ENCODE results near the gene PRR5. TPM values are rescaled to one million over a fixed set of nuclear protein-coding genes. Genes with fewer than 3 reads are reported as not detected.
"Not testable (repeated sequence)": the region's sequence is repeated elsewhere in the genome, so short reads cannot be mapped to it uniquely, and the experiment has no call there.

The PRR5 gene
- total and polyA plus RNA-seq, 2 of the 13 experiments (the other 11 are each of a cell fraction or from before 2014, with no cell fraction given) = 11.6 to 27.5 TPM

GRCh38 chr22:44678556-44679305 is 23.3 kb upstream of the PRR5 start (continued):
- TF ChIP-seq GLI4 (CRISPR knock-in tag; IDR thresholded peaks at IDR 0.05; ENCODE audit: borderline replicate concordance) (no peak), ZNF160 (CRISPR knock-in tag; IDR thresholded peaks at IDR 0.05) (no peak), MAFF (IDR thresholded peaks at IDR 0.05; ENCODE audit: low read depth, low read length) (peak; percentile 28), MAFK (conservative IDR thresholded peaks at IDR 0.05 in 1 of 2, IDR thresholded peaks at IDR 0.05 in 1 of 2; ENCODE audit: low read length in 2 of 2) (peak; percentile 54 to 73), FOXO1 (CRISPR knock-in tag; IDR thresholded peaks at IDR 0.05) (no peak), ZNF460 (CRISPR knock-in tag; IDR thresholded peaks at IDR 0.05; ENCODE audit: borderline replicate concordance) (0 out of 2 replicates have a peak, but pooled peaks have one; percentile 6), SMAD1 (CRISPR knock-in tag; IDR thresholded peaks at IDR 0.05; ENCODE audit: borderline replicate concordance, low read depth) (no peak), SYNCRIP (IDR thresholded peaks at IDR 0.05; ENCODE audit: insufficient read depth, low read depth, low read length) (no peak), FOXA3 (CRISPR knock-in tag; IDR thresholded peaks at IDR 0.05) (no peak), ZNF770 (CRISPR knock-in tag; IDR thresholded peaks at IDR 0.05) (peak; percentile 49)

GRCh38 chr22:44679306-44679647 is 22.7 kb upstream of the PRR5 start:
- 96% methylated on average over 9 of the region's 9 CpGs for WGBS (ENCODE audit: low lambda C conversion rate)
- H3K9ac ChIP-seq (ENCODE audit: insufficient read depth, low read depth, low read length); CTCF ChIA-PET (ENCODE audit: low intra/inter-chr PET ratio, low total read pairs); intact Hi-C loops (cut with micrococcal nuclease; ENCODE audit: unreplicated experiment); H3K36me3 ChIP-seq (replicated peaks in 1 of 2; ENCODE audit: control insufficient read depth in 1 of 2, insufficient read depth in 2 of 2, low read length in 2 of 2); ATAC-seq; H2AFZ ChIP-seq (ENCODE audit: low read length); in situ Hi-C loops (cut with HindIII; ENCODE audit: extremely low pct_ligation_motif_present, low pct_unique_long_range_greater_than_20kb); POLR2A ChIA-PET; H3K9me3 ChIP-seq (ENCODE audit: low read length); H3K27me3 ChIP-seq (ENCODE audit: control insufficient read depth in 1 of 2, insufficient read depth in 2 of 2, low read length in 2 of 2); H3K4me3 ChIP-seq (replicated peaks in 1 of 3; ENCODE audit: insufficient read depth in 1 of 3, low read depth in 2 of 3, low read length in 3 of 3); H3K27ac ChIP-seq (ENCODE audit: extremely low read length, insufficient read depth, low read length); DNase-seq (ENCODE audit: low spot score); BruUV-seq (replicated peaks); H4K20me1 ChIP-seq (ENCODE audit: insufficient read depth, low read length); FAIRE-seq: not testable (repeated sequence)
- TF ChIP-seq FOSL2 (CRISPR knock-in tag; IDR thresholded peaks at IDR 0.05) = peak; percentile 16; the same call in 1 of the 2 replicates
- peaks cover 44% of the 10 kb centered on the region for H3K79me2 ChIP-seq (ENCODE audit: insufficient read depth, low read length)
- peak overlapping the region; percentile 93; the same call in 1 of the 2 replicates for H3K4me2 ChIP-seq (ENCODE audit: low read depth, low read length)
- peaks cover 68% of the 10 kb centered on the region for H3K4me1 ChIP-seq (ENCODE audit: insufficient read depth, low read length)
